Fibroblast of villous mesenchyme (primary cell): Measurements from ENCODE around the gene OSTN. TPM values are rescaled to one million over a fixed set of nuclear protein-coding genes. Genes with fewer than 3 reads are reported as not detected.
"Not testable (repeated sequence)": the region's sequence is repeated elsewhere in the genome, so short reads cannot be mapped to it uniquely, and the experiment has no call there.

Experiments
- DNase-seq: peaks from one replicate; pipeline ENCODE4 v3.0.0-alpha.2; 2010; ENCODE audit warnings: low read depth
- H3K4me3 ChIP-seq: 2 replicates; pipeline ENCODE4 v1.5.1; 2011; ENCODE audit warnings: low read depth, mild to moderate bottlenecking, low read length
- CTCF ChIP-seq: IDR thresholded peaks from 2 replicates; pipeline ENCODE4 v1.5.1; 2012; ENCODE audit warnings: low read depth, mild to moderate bottlenecking, low read length; ENCODE audit not compliant: insufficient read depth
- total RNA-seq: library from RNA; depleted of rRNA; stranded (reverse); fragments of >200 nt; gene quantifications from 2 replicates; pipeline ENCODE4 v1.2.3, GENCODE V29; 2012

The OSTN gene
- total RNA-seq, 1 donor, result not detected

- no peak for TF ChIP-seq CTCF
- no peak overlapping the region for H3K4me3 ChIP-seq
- no peak for DNase-seq
Measured at GRCh38 chr3:191263365-191263764, 64.3 kb downstream of the OSTN start.

- no peak for DNase-seq
- no peak for TF ChIP-seq CTCF
- no peak overlapping the region for H3K4me3 ChIP-seq
Measured at GRCh38 chr3:191263850-191264249, 64.8 kb downstream of the OSTN start.

- no peak overlapping the region for H3K4me3 ChIP-seq
- no peak for TF ChIP-seq CTCF
- no peak for DNase-seq
Measured at GRCh38 chr3:191268737-191269136, 69.7 kb downstream of the OSTN start.

- no peak for DNase-seq
- H3K4me3 ChIP-seq, result no peak overlapping the region
- no peak for TF ChIP-seq CTCF
Measured at GRCh38 chr3:191269289-191270085, 70.4 kb downstream of the OSTN start.

- not testable (repeated sequence) for H3K4me3 ChIP-seq, DNase-seq
Measured at GRCh38 chr3:191275244-191275643, 76.2 kb downstream of the OSTN start.

GRCh38 chr3:191275751-191276150 is 76.7 kb downstream of the OSTN start:
- no peak for DNase-seq

GRCh38 chr3:191280111-191280510 is 81.1 kb downstream of the OSTN start:
- TF ChIP-seq CTCF, result no peak
- DNase-seq, result no peak
- no peak overlapping the region for H3K4me3 ChIP-seq

More at GRCh38 chr3:191275751-191276150, 76.7 kb downstream of the OSTN start:
- no peak for TF ChIP-seq CTCF
- no peak overlapping the region for H3K4me3 ChIP-seq
